PC-3 (cell line): ENCODE measurements around the gene LINGO4.

Source experiments
- EZH2 ChIP-seq: fragments of 300-600 bp; sonication (generic); IDR thresholded peaks from one replicate; pipeline ENCODE4 v1.6.1; 2017; ENCODE audit warnings: antibody characterized with exemption, mild to moderate bottlenecking, low read length; ENCODE audit not compliant: unreplicated experiment
- EZH2phosphoT487 ChIP-seq: fragments of 300-600 bp; sonication (generic); IDR thresholded peaks from 2 replicates; pipeline ENCODE4 v1.6.1; 2018; ENCODE audit warnings: mild to moderate bottlenecking, antibody characterized with exemption, low read length, borderline replicate concordance
- TF ChIP-seq, protein P1 (sequence below): fragments of 300-600 bp; sonication (generic); conservative IDR thresholded peaks from 2 replicates; pipeline ENCODE4 v1.5.1; 2017; ENCODE audit warnings: antibody characterized with exemption, low read depth, mild to moderate bottlenecking, low read length

GRCh38 chr1:151806170-151806569 lies 951 bp upstream of the LINGO4 start:
- TF ChIP-seq, protein P1, sequence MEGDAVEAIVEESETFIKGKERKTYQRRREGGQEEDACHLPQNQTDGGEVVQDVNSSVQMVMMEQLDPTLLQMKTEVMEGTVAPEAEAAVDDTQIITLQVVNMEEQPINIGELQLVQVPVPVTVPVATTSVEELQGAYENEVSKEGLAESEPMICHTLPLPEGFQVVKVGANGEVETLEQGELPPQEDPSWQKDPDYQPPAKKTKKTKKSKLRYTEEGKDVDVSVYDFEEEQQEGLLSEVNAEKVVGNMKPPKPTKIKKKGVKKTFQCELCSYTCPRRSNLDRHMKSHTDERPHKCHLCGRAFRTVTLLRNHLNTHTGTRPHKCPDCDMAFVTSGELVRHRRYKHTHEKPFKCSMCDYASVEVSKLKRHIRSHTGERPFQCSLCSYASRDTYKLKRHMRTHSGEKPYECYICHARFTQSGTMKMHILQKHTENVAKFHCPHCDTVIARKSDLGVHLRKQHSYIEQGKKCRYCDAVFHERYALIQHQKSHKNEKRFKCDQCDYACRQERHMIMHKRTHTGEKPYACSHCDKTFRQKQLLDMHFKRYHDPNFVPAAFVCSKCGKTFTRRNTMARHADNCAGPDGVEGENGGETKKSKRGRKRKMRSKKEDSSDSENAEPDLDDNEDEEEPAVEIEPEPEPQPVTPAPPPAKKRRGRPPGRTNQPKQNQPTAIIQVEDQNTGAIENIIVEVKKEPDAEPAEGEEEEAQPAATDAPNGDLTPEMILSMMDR, result no peak
- no peak for TF ChIP-seq EZH2
- TF ChIP-seq EZH2phosphoT487, result no peak
